Uterus (tissue), 4 donors: ENCODE results near the gene ATPAF1. TPM values are rescaled to one million over a fixed set of nuclear protein-coding genes. Genes with fewer than 3 reads are reported as not detected.

Experiments used
- DNase-seq, 2 donors: peaks; one replicate each; pipeline ENCODE4 v3.0.0-alpha.2; 2019 to 2020
- H3K27ac ChIP-seq, 2 donors: fragments of 200-600 bp; sonication (generic); 1 replicate in 1 of 2; 2 replicates in 1 of 2; pipeline ENCODE4 v1.5.1; 2016 to 2018
- H3K27me3 ChIP-seq, 2 donors: fragments of 200-600 bp; sonication (generic); one replicate each; pipeline ENCODE4 v1.5.1; 2018 to 2019; ENCODE audit warnings: control low read depth in 1 of 2
- H3K36me3 ChIP-seq, 2 donors: fragments of 200-600 bp; sonication (generic); one replicate each; pipeline ENCODE4 v1.5.1; 2019; ENCODE audit warnings: control low read depth in 1 of 2
- H3K4me1 ChIP-seq, 2 donors: fragments of 200-600 bp; sonication (generic); one replicate each; pipeline ENCODE4 v1.5.1; 2018 to 2019; ENCODE audit warnings: control low read depth in 1 of 2
- H3K4me3 ChIP-seq, 2 donors: fragments of 200-600 bp; sonication (generic); 1 replicate in 1 of 2; 2 replicates in 1 of 2; pipeline ENCODE4 v1.5.1; 2018 to 2019; ENCODE audit warnings: mild to moderate bottlenecking in 1 of 2
- H3K9me3 ChIP-seq, 2 donors: fragments of 200-600 bp; sonication (generic); one replicate each; pipeline ENCODE4 v1.5.1; 2019; ENCODE audit warnings: control low read depth in 1 of 2
- POLR2A ChIP-seq, 2 donors: fragments of 450-650 bp; IDR thresholded peaks; one replicate each; pipeline ENCODE4 v1.6.1; 2016; ENCODE audit warnings: antibody characterized with exemption in 2 of 2, mild to moderate bottlenecking in 1 of 2, moderate library complexity in 1 of 2
- intact Hi-C: fragments of 100-400 bp; cut with DNase I; formaldehyde crosslinking; loops from one replicate; pipeline ENCODE4 v1.15.1; 2023; ENCODE audit warnings: low total_unique reads
- total RNA-seq, 4 donors: library from RNA; depleted of rRNA in 3 of 4; stranded (reverse); fragments of >200 nt in 3 of 4; gene quantifications; one replicate each; pipeline versions ENCODE4 v1.1.0 to v1.2.4, GENCODE V29; 2014 to 2023
- TF ChIP-seq, protein P1 (sequence below), 4 experiments: fragments of 200-600 bp in 2 of 4; fragments of 450-650 bp in 2 of 4; sonication (generic) in 2 of 4; IDR thresholded peaks; one replicate each; pipeline ENCODE4 v1.5.1; 2016 to 2019; ENCODE audit warnings: antibody characterized with exemption in 4 of 4, mild to moderate bottlenecking in 2 of 4, moderate library complexity in 1 of 4
- donor health status: DM: yes; HTN: yes; CAD: no.

The ATPAF1 gene
- total RNA-seq, 4 donors from 2014 or later, result 8.2 to 59.7 (median 40.8) TPM

DNA sequence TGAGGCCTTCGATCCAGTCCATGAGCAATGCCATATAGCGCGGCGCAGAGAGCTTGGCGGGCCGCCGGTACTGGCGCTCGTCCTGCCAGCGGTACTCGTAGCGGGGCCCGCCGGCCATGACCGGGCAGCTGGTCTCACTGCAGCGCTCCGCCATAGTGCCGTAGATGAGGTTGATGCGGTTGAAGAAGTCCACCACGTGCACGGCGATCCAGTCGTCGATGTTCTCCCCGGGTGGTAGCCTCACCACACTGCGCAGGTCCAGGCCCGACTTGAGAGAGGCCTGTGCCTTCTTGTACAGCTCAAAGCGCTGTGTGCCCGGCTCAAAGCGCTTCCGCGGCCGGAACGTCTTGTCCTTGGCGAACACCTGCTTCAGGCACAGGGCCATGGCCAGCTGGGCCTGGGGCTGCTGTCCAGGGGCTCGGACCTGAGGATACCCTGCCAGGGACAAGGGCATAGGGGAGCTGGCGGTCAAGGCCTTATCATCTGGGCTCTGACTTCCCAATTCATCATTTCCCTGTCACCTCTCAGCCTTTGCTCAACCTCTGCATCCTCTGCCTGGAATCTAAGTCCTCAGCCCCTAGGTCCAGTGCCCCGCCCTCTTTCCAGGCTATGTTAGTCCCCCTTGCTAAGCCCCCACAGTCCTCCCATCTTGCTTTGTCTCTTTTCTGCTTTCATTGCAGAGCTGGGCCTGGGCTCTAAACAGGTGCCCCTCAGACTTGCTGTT is 55.1 kb downstream of the ATPAF1 start:
- TF ChIP-seq, protein P1, sequence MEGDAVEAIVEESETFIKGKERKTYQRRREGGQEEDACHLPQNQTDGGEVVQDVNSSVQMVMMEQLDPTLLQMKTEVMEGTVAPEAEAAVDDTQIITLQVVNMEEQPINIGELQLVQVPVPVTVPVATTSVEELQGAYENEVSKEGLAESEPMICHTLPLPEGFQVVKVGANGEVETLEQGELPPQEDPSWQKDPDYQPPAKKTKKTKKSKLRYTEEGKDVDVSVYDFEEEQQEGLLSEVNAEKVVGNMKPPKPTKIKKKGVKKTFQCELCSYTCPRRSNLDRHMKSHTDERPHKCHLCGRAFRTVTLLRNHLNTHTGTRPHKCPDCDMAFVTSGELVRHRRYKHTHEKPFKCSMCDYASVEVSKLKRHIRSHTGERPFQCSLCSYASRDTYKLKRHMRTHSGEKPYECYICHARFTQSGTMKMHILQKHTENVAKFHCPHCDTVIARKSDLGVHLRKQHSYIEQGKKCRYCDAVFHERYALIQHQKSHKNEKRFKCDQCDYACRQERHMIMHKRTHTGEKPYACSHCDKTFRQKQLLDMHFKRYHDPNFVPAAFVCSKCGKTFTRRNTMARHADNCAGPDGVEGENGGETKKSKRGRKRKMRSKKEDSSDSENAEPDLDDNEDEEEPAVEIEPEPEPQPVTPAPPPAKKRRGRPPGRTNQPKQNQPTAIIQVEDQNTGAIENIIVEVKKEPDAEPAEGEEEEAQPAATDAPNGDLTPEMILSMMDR (IDR thresholded peaks at IDR 0.05), result no peak
- no peak for TF ChIP-seq POLR2A (IDR thresholded peaks at IDR 0.05)
- Histone ChIP-seq H3K27me3 (no peaks in the 10 kb centered on the region), H3K9me3 (no peaks in the 10 kb centered on the region), H3K36me3 (no peaks in the 10 kb centered on the region), H3K4me1 (peaks cover 0 to 13% of the 10 kb centered on the region in 2 donors), H3K27ac (peak overlapping the region; percentile 68 to 70), H3K4me3 (peak overlapping the region in 1 of 2 donors; percentile 6)
- no peak for DNase-seq
- intact Hi-C loops, result no loop called here

DNA sequence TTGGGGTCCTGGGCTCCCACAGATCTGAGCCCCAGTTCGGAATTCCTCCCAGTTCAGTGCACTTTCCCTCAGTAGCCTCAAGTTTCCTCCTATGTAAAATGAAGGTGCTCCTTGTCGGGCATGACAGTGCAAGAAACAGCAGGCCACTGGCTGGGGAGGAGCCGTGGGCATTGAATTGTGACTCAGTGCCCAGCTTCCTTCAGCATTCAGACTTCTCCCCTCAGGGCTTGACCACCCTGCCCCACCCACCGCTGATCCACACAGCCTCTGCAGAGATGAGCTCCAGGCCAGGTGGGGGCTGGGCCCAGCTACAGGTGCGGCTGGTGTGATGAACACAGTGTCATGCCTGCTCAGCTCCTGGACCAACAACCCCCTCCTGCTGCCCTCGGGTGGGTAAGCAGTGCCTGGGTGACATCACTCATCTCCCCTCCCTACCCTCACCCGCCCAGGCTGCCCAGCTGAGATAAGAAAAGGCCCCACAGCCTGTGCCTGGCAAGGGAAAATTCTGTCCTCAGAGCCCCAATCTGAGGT is 56.4 kb downstream of the ATPAF1 start:
- no peaks in the 10 kb centered on the region for H3K27me3 ChIP-seq
- intact Hi-C loops, result no loop called here
- H3K9me3 ChIP-seq, result no peaks in the 10 kb centered on the region
- H3K36me3 ChIP-seq, result no peaks in the 10 kb centered on the region
- H3K27ac ChIP-seq, result no peak overlapping the region
- no peak for TF ChIP-seq POLR2A (IDR thresholded peaks at IDR 0.05)
- TF ChIP-seq, protein P1 (IDR thresholded peaks at IDR 0.05), result no peak
- H3K4me3 ChIP-seq, result no peak overlapping the region
- peaks cover 0 to 13% of the 10 kb centered on the region in 2 donors for H3K4me1 ChIP-seq
- DNase-seq, result no peak

DNA sequence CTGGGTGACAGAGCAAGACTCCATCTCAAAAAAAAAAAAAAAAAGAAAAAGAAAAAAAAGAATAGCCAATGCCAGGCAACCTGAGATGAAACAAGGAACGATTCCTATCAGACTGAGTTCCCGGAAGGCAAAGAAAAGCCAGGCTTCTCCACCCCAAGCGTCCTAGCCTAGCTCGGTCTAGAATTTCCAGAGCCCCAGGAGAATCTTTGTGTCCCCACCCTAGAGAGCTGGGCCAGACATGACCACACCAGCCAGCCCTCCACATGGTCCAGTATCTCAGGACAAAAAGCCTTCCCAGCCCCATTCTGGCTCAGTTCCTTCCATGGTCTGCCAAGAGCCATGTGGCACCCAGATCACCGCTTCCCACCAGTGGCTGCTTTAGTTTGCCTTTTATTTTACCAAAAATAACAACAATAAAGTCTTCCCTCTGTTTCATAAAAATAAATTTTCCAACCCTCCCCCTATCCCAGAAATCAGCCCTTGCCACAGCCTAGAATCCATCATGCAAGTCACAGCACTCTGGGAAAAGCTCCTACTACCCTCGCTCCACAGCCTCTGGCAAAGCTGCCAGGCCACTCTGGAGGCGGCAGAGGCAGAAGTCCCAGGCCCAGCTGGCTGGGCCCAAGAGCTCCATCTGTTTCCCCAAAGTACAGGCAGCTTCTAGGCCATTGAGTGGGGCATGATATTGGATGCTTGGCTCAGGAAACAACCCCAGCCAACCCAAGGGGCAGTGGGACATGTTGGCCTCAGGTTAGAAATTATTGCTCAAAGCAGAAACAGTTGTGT is 60.6 kb downstream of the ATPAF1 start:
- no peak for DNase-seq
- intact Hi-C loops, result no loop called here
- Histone ChIP-seq H3K27me3 (no peaks in the 10 kb centered on the region), H3K4me3 (no peak overlapping the region), H3K9me3 (no peaks in the 10 kb centered on the region), H3K27ac (no peak overlapping the region), H3K4me1 (peaks cover 0 to 10% of the 10 kb centered on the region in 2 donors), H3K36me3 (no peaks in the 10 kb centered on the region)
- no peak for TF ChIP-seq POLR2A (IDR thresholded peaks at IDR 0.05)
- TF ChIP-seq, protein P1 (IDR thresholded peaks at IDR 0.05), result no peak

DNA sequence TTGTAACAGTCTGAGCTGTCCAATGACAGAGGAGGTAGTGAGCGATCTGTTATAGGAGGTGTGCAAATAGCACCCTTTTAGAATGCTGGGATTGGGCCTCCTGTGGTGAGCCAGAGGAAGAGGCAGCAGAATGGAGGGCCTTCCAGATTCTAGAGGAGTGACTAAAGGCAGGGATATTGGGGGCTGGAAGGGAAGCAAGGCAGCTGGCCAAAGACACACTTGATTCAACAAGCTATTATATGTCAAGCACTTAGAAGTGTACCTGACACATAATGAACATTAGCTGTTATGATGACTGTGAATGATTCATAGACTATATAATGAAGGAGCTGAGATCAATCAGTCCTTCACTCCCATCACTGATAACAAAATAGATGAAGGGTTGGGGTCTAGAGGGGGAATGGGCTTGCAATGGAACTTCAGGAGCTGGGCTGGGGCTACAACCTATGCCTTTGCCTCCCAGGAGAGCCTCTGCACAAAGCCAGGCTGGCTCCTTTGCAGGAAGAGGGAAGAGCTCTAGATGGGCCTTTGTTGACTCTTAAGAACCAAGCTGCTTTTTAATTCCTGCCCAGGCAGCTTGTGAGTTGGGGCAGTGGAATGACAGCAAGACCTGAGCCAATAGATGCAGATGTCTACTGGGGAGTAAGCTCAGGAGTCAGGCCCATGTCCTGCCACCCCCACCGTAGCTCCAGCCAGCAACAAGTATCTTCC is 61.8 kb downstream of the ATPAF1 start:
- no peak for TF ChIP-seq POLR2A (IDR thresholded peaks at IDR 0.05)
- TF ChIP-seq, protein P1 (IDR thresholded peaks at IDR 0.05), result no peak
- H3K9me3 ChIP-seq, result no peaks in the 10 kb centered on the region
- H3K27me3 ChIP-seq, result no peaks in the 10 kb centered on the region
- H3K4me1 ChIP-seq, result peaks cover 0 to 10% of the 10 kb centered on the region in 2 donors
- H3K4me3 ChIP-seq, result no peak overlapping the region
- DNase-seq, result no peak
- no peaks in the 10 kb centered on the region for H3K36me3 ChIP-seq
- H3K27ac ChIP-seq, result no peak overlapping the region
- intact Hi-C loops, result no loop called here
